Spleen (tissue), 11 donors: ENCODE results near the gene CAMK2G. TPM values are rescaled to one million over a fixed set of nuclear protein-coding genes. Genes with fewer than 3 reads are reported as not detected.
A peak's percentile ranks its signal among the peaks of the same experiment; 100 is the strongest.

Source experiments
- DNase-seq: peaks from one replicate; pipeline ENCODE4 v3.0.0-alpha.2; 2020
- H3K27ac ChIP-seq, 8 donors: fragments of 200-600 bp; sonication (generic) in 7 of 8; 1 replicate in 4 of 8; 2 replicates in 4 of 8; pipeline versions ENCODE4 v1.5.0 to v1.8.0; 2016 to 2021; ENCODE audit warnings: inconsistent platforms in 4 of 8, mild to moderate bottlenecking in 4 of 8, moderate library complexity in 1 of 8
- H3K27me3 ChIP-seq, 7 donors: fragments of 200-600 bp; sonication (generic) in 6 of 7; replicated peaks in 1 of 7; 1 replicate in 4 of 7; 2 replicates in 3 of 7; pipeline versions ENCODE4 v1.5.0 to v1.8.0; 2016 to 2021; ENCODE audit warnings: inconsistent platforms in 3 of 7, mild to moderate bottlenecking in 1 of 7
- H3K36me3 ChIP-seq, 6 donors: fragments of 200-600 bp; sonication (generic) in 5 of 6; 1 replicate in 4 of 6; 2 replicates in 2 of 6; pipeline versions ENCODE4 v1.5.0 to v1.8.0; 2016 to 2021; ENCODE audit warnings: inconsistent platforms in 2 of 6
- H3K4me1 ChIP-seq, 6 donors: fragments of 200-600 bp; sonication (generic) in 5 of 6; 1 replicate in 3 of 6; 2 replicates in 3 of 6; pipeline versions ENCODE4 v1.5.0 to v1.8.0; 2016 to 2021; ENCODE audit warnings: inconsistent platforms in 3 of 6
- H3K4me3 ChIP-seq, 8 donors: fragments of 200-600 bp; sonication (generic) in 7 of 8; 1 replicate in 4 of 8; 2 replicates in 4 of 8; pipeline versions ENCODE4 v1.5.0 to v1.8.0; 2016 to 2021; ENCODE audit warnings: inconsistent platforms in 4 of 8, mild to moderate bottlenecking in 4 of 8, moderate library complexity in 2 of 8
- H3K9me3 ChIP-seq, 8 donors: fragments of 200-600 bp; sonication (generic) in 7 of 8; 1 replicate in 4 of 8; 2 replicates in 4 of 8; pipeline versions ENCODE4 v1.5.0 to v1.8.0; 2016 to 2021; ENCODE audit warnings: inconsistent platforms in 4 of 8
- POLR2A ChIP-seq, 3 donors: fragments of 450-650 bp; IDR thresholded peaks; one replicate each; pipeline ENCODE4 v1.5.1; 2017; ENCODE audit warnings: antibody characterized with exemption in 3 of 3, mild to moderate bottlenecking in 1 of 3
- POLR2AphosphoS5 ChIP-seq, 3 donors: sonication (generic); formaldehyde crosslinking; IDR thresholded peaks; one replicate each; pipeline ENCODE4 v1.5.1; 2017; ENCODE audit warnings: antibody characterized with exemption in 3 of 3
- WGBS, 5 donors: extraction: QIAGEN DNeasy Blood & Tissue Kit in 3 of 5; methylation state at CpG; one replicate each; pipeline versions ENCODE4 v1.1.5 to v1.1.7; 2013 to 2018; 5-methylcytosine and 5-hydroxymethylcytosine counted together
- intact Hi-C: fragments of 100-400 bp; cut with DNase I; formaldehyde crosslinking; loops from one replicate; pipeline ENCODE4 v1.15.0; 2023; ENCODE audit warnings: low total_unique reads
- polyA plus RNA-seq, 3 donors: library from polyadenylated mRNA; stranded (reverse); fragments of 200-250 nt; gene quantifications; one replicate each; pipeline ENCODE4 v1.2.1, GENCODE V29; 2013
- total RNA-seq, 7 donors: library from RNA; depleted of rRNA in 3 of 7; stranded (reverse); fragments of >200 nt in 3 of 7; fragmentation: NEBNext Ultra II Directional in 4 of 7; extraction: Animal tissue kit (Norgen Biotek cat#: 25700) in 4 of 7; gene quantifications; one replicate each; pipeline versions ENCODE4 v1.1.0 to v1.2.1, GENCODE V29; 2016 to 2021
- TF ChIP-seq, protein P1 (sequence below), 11 experiments: fragments of 200-600 bp in 7 of 11; fragments of 450-650 bp in 4 of 11; sonication (generic) in 4 of 11; IDR thresholded peaks in 8 of 11; conservative IDR thresholded peaks in 3 of 11; 1 replicate in 7 of 11; 2 replicates in 4 of 11; pipeline versions ENCODE4 v1.4.0 to v1.8.0; 2016 to 2021; ENCODE audit warnings: antibody characterized with exemption in 11 of 11, inconsistent platforms in 4 of 11, mild to moderate bottlenecking in 1 of 11
- donor health status: healthy with polysubstance abuse.
- donor health status: DM: no; HTN: no; CAD: no; lungs with moderate emphysema.
- donor health status: DM: no; HTN: no; CAD: no.
- donor health status: Bipolar disorder and iron deficiency.
- donor health status: healthy.
- donor health status: DM: no; HTN: no; CAD: no.
- donor health status: DM: yes; HTN: yes; CAD: no.

The CAMK2G gene
- total and polyA plus RNA-seq, 10 donors: 10.4 to 55.2 (median 43.9) TPM

DNA sequence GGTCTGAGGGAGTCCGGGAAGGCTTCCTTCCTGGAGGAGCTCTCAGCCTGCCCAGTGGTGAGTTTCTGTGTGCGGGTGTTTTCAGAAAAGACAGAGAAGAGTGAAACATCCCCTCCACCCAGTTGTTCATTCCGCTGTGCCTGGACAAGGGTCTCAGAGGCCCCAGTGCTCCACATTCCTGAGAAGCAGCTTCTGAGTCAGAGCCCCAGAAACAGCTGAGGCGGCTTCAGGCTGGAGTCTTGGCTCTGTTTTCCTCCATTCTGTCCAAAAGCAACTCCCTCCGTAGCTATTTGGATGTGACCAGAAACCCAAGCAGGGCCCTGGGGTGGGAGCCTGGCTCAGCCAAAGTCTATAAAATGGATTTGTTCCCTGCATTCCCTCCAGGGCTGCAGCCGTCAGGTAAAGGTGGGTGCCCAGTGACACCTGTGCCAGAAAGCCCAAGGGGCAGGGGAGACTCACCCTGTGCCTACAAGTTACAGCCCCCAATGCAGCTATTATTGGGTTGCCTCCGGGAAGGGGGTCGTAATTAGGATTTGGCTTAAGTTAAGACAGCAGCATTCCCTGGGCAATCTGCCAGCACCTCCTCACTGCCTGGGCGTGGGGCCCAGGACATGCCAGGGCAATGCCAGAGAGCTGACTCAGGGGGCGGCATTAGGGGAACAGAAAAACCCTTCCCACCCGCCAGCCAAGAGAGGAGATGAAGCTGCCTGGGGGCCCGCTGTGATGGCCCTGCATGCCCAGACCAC is 13.1 kb upstream of the CAMK2G start:
- intact Hi-C loops: loop anchor here (5.0 kb wide), 2 partner anchors 50 to 195 kb away; no protein-coding TSS in a partner anchor
- DNase-seq: no peak
- 68 to 79% (median 73%) methylated on average over 10 to 12 of the region's 12 CpGs for WGBS, 5 donors
- H3K4me3 ChIP-seq: no peak overlapping the region
- no peaks in the 10 kb centered on the region for H3K9me3 ChIP-seq
- H3K27ac ChIP-seq: peak overlapping the region in 6 of 8 donors; percentile 14 to 68 (median 60)
- no peaks in the 10 kb centered on the region for H3K36me3 ChIP-seq
- peaks cover 3 to 35% (median 13%) of the 10 kb centered on the region in 6 donors for H3K4me1 ChIP-seq
- peak in 1 of 3 donors; percentile 34 for TF ChIP-seq POLR2AphosphoS5 (IDR thresholded peaks at IDR 0.05)
- TF ChIP-seq, protein P1, sequence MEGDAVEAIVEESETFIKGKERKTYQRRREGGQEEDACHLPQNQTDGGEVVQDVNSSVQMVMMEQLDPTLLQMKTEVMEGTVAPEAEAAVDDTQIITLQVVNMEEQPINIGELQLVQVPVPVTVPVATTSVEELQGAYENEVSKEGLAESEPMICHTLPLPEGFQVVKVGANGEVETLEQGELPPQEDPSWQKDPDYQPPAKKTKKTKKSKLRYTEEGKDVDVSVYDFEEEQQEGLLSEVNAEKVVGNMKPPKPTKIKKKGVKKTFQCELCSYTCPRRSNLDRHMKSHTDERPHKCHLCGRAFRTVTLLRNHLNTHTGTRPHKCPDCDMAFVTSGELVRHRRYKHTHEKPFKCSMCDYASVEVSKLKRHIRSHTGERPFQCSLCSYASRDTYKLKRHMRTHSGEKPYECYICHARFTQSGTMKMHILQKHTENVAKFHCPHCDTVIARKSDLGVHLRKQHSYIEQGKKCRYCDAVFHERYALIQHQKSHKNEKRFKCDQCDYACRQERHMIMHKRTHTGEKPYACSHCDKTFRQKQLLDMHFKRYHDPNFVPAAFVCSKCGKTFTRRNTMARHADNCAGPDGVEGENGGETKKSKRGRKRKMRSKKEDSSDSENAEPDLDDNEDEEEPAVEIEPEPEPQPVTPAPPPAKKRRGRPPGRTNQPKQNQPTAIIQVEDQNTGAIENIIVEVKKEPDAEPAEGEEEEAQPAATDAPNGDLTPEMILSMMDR (IDR thresholded peaks at IDR 0.05 in 8 of 11, conservative IDR thresholded peaks at IDR 0.05 in 3 of 11): no peak
- H3K27me3 ChIP-seq: no peaks in the 10 kb centered on the region

DNA sequence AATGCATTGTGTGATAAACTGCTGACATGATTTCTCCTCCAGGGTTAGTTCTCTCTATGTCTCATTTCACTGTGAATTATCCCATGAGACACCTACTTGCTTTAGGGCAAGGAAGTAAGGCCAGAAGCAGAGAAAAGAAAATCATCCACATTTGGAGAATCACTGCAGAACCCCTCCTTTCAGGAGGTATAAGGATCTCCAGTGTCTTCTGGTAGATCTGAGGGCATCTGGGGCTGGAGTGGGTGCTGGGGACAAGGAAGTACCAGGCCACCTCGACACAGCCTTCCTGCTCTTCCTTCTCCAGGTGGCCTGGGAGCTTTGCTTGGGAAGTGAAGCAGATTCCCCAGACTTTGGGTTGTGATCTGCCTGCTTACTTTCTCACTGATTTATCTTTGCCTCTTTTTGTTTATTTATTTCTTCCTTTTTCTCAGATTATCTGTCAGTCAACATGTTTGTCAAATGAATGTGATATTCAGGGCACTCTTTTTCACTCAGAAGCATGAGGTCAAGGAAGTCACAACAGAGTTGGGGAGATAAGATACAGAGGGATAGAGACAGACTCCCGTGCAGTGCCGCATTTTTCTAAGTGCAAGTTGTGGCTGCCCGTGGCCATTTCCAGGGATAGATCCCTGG is 12.4 kb upstream of the CAMK2G start:
- 49 to 74% (median 66%) methylated on average over 4 of the region's 4 CpGs for WGBS, 5 donors

DNA sequence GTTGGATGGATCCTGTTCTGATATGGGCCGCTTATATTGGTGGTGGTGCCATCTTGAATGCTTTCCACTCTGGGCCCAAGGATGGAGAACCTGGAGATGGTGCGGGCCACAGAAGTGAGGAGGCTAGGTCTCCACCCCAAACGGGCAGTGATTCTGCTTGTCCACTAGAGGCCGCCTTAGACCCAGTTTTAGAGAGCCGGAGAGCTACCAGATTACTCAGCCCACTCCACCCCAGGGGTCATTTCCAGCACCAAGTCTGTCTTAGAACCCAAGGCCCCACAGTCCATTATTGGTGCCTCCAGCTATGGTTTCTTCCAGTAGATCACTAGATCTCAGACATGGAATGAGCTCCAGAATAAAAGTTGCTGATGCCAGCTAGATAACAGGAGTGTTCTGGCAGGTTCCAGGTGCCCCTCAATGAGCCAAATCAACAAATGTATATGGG is 11.8 kb upstream of the CAMK2G start:
- Histone ChIP-seq H3K27ac (peak overlapping the region in 4 of 8 donors; percentile 52 to 68 (median 65)), H3K4me3 (no peak overlapping the region), H3K36me3 (no peaks in the 10 kb centered on the region), H3K9me3 (no peaks in the 10 kb centered on the region), H3K27me3 (no peaks in the 10 kb centered on the region), H3K4me1 (peaks cover 3 to 35% (median 13%) of the 10 kb centered on the region in 6 donors)
- peak; percentile 85 for DNase-seq
- 0 to 5% (median 3%) methylated on average over 4 to 5 of the region's 5 CpGs for WGBS, 5 donors
- intact Hi-C loops: loop anchor here (5.0 kb wide), 2 partner anchors 51 to 196 kb away; no protein-coding TSS in a partner anchor
- TF ChIP-seq, protein P1 (IDR thresholded peaks at IDR 0.05 in 8 of 11, conservative IDR thresholded peaks at IDR 0.05 in 3 of 11): peak; percentile 79 to 94 (median 88)
- TF ChIP-seq POLR2AphosphoS5 (IDR thresholded peaks at IDR 0.05) (peak in 1 of 3 donors; percentile 13), POLR2A (IDR thresholded peaks at IDR 0.05) (no peak)

More for the DNA sequence above, 12.4 kb upstream of the CAMK2G start:
- Histone ChIP-seq H3K9me3 (no peaks in the 10 kb centered on the region), H3K4me3 (no peak overlapping the region), H3K27ac (peak overlapping the region in 6 of 8 donors; percentile 14 to 68 (median 60)), H3K27me3 (no peaks in the 10 kb centered on the region), H3K36me3 (no peaks in the 10 kb centered on the region), H3K4me1 (peaks cover 3 to 35% (median 13%) of the 10 kb centered on the region in 6 donors)
- no peak for DNase-seq
- intact Hi-C loops: loop anchor here (5.0 kb wide), 2 partner anchors 51 to 196 kb away; no protein-coding TSS in a partner anchor
- TF ChIP-seq POLR2A (IDR thresholded peaks at IDR 0.05): no peak
- TF ChIP-seq, protein P1 (IDR thresholded peaks at IDR 0.05 in 8 of 11, conservative IDR thresholded peaks at IDR 0.05 in 3 of 11): no peak
- TF ChIP-seq POLR2AphosphoS5 (IDR thresholded peaks at IDR 0.05): no peak

DNA sequence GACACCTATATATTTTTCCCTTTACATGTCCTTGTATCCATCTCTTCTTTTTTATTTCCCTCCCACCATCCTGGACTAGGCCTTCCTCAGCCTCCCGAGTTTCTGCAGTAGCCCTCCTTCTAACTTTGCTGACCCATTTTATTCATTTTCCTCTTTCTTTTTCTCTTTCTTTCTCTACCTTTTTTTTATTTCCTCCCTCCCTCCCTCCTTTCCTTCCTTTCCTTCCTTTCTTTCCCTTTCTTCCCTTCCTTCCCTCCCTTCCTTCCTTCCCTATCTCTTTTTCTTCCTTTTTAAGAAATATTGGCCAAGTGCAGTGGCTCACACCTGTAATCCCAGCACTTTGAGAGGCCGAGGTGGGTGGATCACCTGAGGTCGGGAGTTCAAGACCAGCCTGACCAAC is 9.7 kb upstream of the CAMK2G start:
- Histone ChIP-seq H3K4me3 (no peak overlapping the region), H3K27me3 (no peaks in the 10 kb centered on the region), H3K36me3 (no peaks in the 10 kb centered on the region), H3K4me1 (peaks cover 5 to 45% (median 22%) of the 10 kb centered on the region in 6 donors), H3K9me3 (no peaks in the 10 kb centered on the region), H3K27ac (no peak overlapping the region)
- DNase-seq: no peak
- intact Hi-C loops: loop anchor here (5.0 kb wide), 1 partner anchor 37 kb away; no protein-coding TSS in a partner anchor
- TF ChIP-seq POLR2A (IDR thresholded peaks at IDR 0.05) (no peak), POLR2AphosphoS5 (IDR thresholded peaks at IDR 0.05) (no peak)
- TF ChIP-seq, protein P1 (IDR thresholded peaks at IDR 0.05 in 8 of 11, conservative IDR thresholded peaks at IDR 0.05 in 3 of 11): no peak
- WGBS, 5 donors: 74 to 85% (median 83%) methylated on average over 3 of the region's 3 CpGs
